NCI-H1417 treated with DMSO at 0.1 percent for 48 hours (cell line): ENCODE data around the gene SNRPA1.

Source experiments
- DNase-seq: peaks from one replicate; lab custom pipeline; 2025; lab: John Stamatoyannopoulos, UW

Gene SNRPA1

DNA sequence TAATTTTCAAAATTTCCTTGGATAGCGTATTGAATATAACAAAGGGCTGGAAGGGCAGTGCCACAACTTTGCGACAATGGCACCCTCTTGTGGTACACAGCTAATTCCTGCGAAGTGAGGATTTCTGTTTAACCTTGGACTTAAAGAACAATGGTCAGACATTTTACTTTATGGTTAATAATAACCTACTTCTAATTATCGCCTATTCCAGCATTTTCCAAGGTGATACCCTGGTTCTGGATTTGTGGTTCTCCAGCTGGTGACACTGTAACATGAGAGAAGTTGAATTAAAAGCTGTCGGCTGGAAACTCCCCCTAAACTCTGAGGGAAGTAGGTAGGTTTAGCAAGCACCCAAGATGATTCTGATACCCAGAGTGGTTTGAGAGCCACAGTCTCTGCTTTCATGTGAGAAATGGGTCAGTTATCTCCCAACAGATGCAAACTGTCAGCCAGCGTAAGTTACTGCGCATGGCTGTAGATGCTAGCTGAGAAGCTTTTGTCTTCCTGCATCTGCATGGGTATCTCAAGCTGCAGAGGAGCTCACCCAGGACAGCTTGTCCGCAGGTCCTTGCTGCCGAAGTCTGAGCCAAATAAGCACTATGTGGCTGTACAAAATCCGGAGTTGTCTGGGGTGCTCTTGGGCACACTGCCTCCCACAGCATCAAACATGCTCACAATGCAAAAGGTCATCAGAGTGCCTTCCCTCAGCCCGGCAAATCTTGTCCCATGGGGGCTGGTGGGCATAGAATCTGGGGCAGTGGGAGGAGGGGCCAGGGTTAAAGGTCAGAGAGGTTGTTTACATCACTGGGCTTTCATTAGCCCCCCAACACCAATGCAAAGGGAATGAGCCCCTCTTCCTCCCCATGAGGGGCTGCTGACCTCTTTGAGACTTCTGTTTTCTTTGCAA is 36.6 kb downstream of the SNRPA1 start:
- DNase-seq, result peak; percentile 47

DNA sequence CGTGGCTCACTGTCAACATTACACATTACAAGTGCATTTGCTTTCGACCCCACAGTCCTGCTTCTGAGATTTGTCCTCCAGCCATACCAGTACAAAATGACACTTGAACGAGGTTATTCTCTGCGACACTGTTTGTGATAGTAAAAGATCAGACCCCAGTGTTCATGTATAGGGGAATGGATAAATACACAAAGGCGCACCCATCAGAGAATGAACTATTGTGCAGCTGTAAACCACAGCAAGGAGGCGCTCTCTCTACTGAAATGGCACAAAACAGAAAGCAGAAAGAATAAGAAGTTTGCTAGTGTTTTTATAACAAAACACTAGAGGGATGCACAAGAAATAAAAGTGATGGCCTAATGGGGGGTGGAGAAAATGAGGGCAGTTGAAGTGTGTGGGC is 38.3 kb downstream of the SNRPA1 start:
- DNase-seq, result no peak

DNA sequence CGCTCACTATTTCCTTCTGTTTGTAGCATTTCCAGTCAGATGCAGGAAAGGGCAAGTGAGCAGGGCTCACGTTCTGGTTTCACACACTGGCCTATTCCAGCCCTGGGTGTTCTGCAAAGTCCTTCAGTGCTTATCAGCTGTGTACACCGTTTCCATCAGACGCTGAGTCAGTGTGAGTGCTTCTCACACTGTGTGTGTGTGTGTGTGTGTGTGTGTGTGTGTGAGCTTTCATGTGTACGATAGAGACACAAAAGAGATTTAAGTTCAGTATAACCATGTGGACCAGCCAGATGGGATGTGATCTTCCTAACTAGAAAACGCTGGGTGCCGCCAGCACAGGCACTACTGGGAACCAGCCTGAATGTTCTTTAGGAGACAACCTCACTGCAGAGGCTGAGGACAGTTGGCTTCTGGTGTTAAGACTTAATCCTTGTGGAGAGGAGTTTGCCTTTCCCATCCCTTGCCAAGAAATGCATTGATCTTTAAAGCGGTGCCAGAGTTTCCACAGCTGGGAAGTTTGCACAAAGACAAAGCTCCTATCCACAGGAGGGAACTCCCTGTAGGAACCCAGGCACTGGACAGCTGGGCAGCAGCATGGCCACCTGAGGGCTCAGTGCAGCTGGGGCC is 39.3 kb downstream of the SNRPA1 start:
- DNase-seq, result no peak

DNA sequence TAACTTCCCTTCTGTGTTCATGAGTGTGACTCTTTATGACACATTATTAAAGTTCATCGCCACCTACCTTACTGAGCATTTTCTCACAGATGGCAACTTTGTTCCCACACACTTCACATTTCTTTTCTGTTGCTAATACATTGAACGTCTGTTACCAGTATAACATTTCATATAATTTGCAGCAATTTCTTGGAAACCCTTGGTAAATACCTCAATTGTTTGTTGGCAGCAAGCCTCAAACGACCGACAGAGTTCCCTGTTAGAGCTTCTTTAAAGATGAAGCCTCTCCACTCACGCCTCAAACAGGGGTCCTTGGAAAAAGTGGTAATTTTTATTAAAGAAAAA is 40.0 kb downstream of the SNRPA1 start:
- DNase-seq, result no peak

DNA sequence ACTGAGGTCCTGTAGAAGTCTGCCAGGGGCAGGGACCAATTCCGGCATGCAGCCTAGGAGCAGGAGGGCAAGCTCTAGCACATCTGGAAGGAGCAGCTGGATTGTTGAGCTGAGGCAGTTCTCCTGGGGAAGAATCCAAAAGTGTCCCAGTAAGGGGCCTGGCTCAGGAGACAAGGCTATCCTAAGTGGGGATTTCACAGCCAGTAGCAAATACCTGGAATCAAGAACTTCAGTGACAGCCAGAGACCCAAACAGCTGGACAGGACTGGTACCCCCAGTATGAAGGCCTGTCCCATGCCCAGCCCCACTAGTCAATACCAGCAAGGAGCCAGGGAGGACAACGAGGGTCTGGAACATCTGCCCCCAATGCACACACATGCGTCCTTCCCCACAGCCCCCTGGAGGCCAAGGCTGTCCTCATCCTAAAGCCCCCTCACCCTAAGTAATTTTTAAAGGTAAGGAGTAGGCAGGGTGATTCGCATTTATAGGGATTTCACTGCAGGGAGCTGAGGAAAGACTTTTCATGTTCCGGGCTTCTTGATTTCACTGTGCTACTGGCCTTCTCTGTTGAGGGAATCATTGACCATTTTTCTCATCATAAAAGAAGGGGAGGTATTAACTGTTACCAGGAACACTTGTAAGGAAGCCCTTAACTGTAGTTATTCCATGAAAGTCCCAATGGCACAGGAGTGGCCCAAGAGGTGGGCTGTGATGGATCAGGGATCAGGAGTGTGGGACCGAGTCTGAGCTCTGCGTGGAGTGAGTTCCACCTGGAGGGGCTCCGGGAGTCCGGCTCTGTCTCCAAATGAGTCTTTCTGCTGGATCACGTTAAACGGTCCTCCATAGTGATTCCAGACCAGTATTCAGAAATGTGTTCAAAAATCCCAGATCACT is 40.6 kb downstream of the SNRPA1 start:
- no peak for DNase-seq

DNA sequence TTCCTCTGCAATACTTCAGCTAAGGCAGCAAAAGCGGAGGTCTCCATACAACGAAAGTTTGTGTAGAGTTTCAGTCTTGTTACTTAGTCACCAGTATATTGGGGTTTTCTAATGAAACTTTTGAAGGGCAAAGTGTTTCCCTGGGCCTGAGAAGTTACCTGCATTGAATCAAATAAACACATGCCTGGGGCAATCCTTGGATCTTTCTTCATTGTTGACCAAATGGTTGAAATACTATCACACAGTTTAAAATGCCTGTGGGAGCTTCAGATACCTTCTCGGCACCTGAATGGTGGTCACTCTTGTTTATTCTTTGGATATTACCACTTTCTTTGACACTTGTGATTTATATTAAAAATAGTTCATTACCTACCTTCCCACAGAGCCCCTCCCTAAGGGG is 42.2 kb downstream of the SNRPA1 start:
- DNase-seq, result no peak

DNA sequence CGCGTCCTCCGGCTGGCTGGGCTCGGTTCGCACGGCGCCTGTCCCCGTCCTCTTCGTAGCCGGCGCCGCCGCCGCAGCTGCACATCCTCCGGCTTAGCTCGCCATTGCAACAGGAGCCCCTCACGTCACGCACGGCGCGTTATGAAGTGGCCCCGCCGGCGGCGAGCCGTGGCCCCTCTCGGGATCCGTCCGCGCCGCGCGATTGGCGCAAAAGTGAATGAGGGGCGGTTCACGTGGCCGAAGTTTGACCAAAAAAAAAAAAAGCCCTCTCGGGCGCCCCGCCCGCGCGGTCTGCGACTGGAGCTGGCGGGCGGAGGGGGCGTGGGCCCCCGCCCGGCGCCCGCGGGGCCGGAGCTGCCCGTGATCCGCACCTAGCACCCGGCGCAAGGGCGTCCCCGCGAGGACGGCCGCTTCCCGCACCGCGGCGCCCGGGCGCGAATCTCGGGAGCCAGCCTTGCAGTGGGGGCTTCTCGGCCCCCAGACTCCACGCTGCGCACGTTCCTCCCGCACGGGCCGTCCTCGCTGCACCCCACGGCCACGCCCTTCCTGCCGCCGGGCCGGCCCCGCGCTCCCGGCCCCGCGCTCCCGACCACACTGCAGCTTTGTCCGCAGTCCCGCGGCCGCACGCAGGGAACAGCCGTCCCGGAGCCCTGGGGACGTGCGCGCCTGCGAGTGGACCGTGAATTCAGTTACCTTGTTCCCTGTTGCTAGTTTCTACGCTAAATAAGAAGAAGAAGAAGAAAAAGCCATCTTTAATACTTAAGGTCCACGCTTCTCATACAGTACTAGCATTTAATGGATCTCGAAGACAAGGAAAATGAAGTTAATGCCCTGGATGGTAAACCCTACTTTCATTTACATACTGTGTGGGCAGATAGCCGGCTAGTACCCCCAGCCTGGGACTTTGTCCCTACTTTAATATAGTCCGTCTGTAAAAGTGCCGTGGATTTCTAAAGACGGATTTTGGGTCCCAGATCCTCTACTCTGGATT is 42.9 kb downstream of the SNRPA1 start, which contains the start of gene CHSY1:
Gene CHSY1 (minus strand): TSS at position 219 of the 991 bp plus-strand sequence. CDS start 592 bp downstream, outside the sequence.
- peak; percentile 56 for DNase-seq

DNA sequence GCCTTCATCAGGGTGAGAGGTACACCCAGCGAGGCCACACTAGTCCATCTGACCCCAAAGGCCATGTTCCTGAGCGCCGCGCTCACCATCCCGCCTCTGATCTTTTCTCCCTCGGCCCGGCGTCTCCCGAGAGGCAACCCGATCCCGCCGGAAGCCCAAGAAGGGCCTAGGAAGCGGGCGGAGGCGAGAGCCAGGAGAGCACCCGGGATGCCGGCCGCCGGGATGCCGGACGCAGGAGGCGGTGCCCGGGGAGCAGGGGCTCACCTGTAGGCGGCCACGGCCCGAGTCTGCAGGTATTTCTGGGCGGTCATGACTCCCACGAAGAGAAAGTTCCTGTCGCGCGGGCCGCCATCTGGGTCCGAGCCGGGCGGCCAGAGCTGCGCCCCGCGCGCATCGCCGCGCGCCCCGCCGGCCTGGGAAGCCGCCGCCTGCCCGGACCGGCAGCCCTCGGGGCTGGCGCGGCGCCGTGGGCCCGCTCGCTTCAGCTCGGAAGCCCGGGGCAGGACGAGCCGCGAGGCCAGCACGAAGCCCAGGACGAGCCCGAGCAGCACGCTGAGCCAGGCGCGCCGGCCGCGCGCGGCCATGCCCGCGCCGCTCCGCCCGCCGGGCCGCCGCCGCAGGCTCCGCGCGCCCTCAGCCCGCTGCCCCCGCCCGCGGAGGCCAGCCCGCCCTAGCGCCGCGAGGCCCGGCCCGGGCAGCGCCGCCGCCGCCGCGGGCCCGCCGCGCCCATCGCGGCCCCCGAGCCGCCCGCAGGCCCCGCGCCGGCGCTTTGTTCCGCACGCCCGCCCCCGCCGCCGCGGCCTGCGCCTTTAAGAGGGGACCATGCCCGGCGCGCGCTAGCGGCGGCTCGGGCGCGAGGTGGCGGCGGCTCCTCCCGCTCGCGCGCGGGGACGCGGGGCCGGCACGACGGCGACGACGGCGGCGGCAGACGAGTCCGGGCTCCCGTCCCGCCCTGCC is 43.9 kb downstream of the SNRPA1 start:
- DNase-seq, result no peak

DNA sequence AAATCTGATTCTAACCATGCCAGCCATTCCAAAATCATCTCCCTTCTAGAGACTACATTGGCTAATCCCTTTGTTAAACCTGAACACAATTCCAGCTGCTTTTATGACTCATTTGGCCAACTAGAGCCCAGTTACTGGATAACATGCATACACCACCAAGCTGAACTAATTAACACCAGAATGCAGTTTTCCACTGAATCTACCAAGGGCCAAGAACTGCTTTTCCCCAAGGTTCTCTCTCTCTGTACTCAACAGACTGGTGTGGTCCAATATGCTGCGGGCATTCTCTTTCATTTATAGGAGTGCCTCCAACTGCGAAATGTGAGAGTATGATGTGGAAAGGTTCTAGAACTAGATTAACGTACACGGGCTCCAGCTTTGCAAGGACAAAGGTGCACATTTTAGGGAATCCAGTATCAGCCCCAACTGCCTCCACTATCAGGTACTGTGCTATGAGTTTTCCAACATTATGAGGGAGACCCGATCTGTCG is 44.7 kb downstream of the SNRPA1 start:
- DNase-seq, result no peak

DNA sequence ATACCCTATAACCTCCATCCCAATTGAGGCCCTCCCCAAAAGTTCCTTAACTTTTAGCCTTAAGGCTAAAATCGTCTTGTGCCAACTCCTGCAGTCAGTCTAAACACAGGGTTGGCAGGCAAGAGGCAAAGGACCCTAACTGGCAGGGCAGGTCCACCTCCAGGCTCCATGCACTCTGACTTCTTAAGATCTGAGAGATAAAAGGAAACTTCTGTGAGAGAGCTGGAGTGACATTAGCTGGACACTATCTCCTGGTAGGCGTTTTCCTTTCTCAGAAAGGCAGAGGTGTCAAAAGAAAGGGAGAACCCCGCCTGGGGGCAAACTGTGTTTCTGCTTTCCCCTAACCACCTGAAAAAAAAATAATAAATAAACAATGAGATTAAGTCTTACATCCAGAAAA is 46.8 kb downstream of the SNRPA1 start:
- no peak for DNase-seq

DNA sequence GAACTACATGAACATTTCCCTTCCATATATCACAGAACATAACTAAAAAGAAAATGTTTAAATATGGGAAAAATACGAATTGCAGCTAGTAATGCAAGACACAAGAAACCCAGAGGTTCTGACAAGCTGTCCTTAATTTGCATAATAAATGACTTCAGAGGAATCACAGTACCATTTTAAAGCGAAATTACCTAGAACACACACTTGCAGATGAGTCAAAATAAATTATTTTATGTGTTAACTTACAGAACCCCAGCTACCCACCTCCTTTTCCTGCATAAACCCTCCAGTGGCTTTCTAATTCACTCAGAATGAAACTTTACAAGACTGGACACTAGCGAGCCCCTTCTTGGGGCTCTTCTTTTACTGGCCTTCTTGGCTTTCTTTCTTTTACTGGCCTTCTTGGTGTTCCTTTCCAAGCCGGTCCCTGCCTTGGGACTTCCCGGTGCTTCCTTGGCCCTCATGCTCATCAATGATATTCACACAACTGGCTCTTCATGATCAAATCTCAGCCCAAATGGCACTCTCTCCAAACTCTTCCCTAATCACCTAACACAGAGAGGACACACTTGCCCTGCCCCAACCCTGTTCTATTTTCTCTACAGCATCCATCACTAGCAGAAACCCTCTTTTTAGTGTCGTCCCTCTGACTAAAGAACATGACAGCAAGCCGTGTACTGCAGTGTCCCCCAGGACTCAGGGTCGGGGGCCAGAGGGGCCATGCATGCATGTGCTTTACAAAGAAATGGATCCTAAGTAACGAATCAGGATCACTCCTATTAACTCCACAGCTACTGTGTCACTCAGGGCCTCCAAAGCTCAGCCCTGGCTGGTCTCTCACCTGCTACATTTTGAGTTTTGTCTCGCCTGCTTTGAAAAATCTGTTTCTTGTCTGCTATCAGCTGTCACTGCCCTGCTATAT is 48.0 kb downstream of the SNRPA1 start:
- DNase-seq, result no peak

DNA sequence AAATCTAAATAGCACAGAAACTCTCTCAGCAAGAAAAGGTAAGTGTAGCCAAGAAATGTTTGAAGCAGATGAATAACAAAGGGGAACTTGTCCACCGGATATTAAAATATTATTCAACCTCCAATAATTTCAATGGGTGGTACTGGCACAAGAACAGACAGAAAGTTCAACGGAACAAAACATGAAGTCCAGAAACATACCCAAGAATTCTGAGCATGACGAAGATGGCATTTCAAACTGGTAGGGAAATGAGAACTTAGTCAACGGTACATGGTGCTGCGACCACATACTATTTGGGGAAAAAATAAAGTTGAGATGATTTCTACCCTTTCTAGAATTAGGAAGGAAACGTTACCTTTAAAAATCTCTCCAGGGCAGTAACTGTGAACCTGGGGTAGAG is 48.7 kb downstream of the SNRPA1 start:
- DNase-seq, result no peak

DNA sequence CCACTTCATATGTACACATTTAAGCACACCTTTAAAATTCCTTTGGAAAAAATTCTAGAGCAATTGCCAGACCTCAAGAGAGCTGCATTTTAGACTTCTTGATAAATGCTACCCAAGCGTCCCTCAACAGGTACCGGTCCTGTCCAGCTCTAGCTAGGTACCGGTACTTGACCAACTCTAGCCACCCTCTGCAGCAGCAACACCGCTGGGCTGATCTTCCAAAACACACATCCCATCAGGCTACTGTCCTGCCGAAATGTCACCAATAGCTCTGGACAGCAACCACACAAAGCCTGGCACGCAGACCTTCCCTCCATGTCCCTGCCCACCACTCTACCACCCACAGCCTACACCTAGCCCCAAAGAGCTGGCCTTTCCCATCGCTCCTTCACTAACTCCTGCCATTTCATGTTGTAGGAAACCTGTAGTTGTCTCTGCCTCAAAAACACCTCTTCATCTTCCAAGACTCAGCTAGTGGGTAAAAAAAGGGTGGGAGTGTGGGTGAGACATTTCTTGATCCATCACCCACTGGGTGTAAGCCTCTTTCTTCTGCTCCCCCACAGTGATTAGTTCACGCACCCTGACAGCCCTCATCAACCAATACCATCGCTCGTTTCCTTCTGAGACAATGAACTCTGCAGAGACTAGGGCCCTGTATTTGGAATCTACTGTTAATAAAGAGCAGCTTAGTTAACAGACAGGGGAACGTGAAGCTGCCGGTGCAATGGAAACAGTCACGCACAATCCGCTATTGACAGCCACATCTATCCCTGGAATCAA is 50.0 kb downstream of the SNRPA1 start:
- no peak for DNase-seq

DNA sequence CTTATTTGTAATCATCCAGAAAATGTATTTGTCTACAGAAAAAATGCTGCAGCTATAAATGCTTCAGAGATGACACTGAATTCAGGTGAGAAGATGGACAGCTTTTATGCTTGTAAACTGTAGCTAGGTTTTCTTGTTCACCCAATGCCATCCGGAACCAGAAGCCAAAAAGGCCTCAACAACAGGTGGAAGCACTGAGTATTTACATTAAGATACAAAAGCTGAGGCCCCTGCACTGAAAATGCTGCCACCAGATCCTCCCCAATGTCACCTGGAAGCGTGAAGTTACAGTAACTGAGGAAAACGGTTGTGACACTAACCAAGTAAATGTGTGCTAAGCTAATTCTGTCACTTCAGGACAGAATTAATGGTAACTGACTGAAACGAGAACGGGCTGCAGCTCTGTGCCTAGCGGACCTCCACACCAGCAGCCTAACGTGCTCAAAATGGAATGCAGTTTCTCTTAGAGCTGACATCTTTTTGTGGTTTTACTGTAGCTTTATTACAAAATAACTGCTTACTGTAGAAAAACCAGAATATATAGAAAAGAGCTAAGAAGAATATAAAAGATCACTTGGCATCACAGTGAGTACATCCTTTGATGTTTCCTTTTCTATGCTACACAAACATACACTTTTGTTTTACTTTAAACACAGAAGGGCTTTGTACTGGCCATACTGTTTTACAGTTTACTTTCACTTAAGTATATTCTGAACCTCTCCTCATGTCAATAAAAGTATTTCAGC is 50.8 kb downstream of the SNRPA1 start:
- DNase-seq, result no peak

DNA sequence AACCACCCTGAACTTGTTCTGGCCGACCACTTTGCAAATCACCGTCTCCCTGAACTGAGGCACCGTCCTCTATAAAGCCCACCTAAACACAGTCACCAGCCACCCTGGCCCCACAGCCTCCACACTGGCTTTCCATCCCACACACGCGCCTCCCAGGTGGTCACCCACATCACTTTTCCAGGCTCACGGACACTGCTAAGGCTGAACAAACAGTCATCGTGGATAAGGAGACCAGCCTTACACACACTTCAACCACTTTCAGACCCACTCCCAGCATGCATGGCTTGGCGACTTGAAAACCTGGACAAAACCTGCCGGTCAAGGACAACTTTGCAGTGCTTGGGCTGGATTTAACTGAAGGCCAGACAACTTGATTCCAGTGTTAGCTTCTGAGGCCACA is 51.6 kb downstream of the SNRPA1 start:
- no peak for DNase-seq

DNA sequence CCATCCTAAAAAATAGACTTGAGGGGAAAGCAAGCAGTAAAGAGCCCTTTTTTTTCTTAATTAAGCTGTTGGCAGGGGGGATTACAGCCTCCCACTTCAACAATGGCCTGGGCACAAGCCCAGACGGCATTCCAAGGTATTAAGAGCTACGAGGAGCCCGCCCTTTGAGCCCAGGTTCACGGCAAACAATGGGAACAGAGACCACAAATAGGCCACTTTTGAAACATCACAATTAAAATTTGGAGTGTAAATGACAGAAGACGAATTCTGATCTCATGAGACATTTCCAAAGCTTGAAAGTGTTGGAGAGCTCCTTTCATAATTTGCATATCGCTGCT is 52.1 kb downstream of the SNRPA1 start:
- no peak for DNase-seq
